ENCODE results near the gene GP1BB. TPM values are rescaled to one million over a fixed set of nuclear protein-coding genes. Genes with fewer than 3 reads are reported as not detected.

GP1BB gene
- total RNA-seq, 1 experiment from 2014 or later = 8.5 TPM

DNA sequence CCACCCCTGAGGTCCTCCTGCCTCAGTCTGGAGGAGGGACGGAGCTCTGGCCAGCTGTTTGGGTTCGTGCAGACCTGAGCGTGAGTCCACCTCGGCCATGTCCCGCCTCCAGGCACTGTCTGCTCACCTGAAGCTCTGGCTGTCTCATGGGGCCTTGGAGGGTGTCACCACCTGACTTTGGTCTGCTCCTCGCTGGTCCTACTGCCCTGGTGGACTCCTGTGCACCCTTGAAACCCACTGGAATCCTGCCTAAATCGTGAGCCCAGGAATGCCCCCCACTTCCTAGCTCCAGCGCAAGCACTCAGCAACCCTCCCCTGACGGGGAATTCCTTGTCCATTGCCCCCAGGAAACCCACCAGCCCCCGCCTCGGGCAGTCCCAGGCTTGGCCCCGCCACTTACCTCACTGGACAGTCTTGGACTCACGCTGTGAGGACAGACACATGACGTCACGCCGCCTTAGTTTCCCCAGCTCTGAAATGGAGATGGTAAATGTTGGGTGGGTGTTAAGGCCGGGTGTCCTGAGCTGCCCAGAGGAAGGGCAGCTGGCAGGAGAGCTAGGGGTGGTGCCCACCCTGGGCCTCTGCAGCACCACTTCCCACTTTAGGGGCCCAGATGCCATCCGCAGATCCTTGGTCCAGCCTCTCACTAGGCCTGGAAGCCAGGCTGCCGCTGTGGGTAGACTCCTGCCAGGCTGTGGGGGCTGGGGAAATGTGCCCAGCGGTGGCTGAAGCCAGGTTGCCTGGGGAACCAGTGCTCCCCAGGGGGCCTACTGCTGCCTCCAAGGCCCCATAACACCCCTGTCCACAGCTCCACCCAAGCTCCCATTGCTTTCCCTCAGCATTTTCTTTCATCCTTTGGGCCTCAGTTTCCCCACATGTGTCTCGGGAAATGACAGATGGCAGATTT lies 19.1 kb downstream of the GP1BB start:
- no peak for DNase-seq (ENCODE audit: low spot score)

DNA sequence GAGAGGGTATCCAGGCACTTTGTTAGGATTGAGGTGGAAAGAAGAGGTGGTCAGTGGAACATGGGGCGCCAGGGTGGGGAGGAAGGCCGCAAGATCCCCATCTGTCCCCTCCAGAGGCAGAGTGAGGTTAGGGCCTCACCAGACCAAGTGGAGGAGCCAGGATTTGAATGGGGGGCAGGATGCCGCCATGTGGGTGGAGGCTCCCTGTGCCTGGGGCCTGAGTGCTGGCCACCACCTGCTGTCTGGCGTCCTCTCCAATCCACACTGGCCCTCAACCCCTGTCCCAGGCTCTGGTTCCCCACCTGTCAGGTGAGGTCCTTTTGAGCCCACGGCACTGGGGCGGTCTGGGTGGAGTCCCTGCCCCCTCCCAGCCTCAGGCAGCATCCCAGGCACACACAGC lies 19.7 kb downstream of the GP1BB start:
- no peak for DNase-seq (ENCODE audit: low spot score)

DNA sequence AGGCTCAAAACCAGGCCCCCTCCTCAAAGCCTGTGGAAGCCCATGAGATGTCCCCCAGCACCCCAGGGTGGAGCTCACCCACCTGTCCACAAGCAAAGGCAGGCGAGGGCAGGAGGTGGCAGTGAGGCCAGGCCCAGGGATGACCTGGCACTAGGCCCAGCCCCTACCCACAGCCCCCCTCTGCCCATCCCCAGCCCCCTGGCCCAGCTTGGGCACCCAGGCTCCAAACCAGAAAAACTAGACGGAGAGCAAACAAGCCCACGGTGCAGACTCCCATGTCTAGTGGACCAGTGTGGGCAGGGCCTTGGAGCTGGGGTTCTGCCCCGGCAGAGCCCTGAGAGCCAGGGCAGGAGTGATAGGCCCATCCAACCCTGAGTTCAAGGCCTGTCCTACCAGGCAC lies 20.3 kb downstream of the GP1BB start:
- no peak for DNase-seq (ENCODE audit: low spot score)

DNA sequence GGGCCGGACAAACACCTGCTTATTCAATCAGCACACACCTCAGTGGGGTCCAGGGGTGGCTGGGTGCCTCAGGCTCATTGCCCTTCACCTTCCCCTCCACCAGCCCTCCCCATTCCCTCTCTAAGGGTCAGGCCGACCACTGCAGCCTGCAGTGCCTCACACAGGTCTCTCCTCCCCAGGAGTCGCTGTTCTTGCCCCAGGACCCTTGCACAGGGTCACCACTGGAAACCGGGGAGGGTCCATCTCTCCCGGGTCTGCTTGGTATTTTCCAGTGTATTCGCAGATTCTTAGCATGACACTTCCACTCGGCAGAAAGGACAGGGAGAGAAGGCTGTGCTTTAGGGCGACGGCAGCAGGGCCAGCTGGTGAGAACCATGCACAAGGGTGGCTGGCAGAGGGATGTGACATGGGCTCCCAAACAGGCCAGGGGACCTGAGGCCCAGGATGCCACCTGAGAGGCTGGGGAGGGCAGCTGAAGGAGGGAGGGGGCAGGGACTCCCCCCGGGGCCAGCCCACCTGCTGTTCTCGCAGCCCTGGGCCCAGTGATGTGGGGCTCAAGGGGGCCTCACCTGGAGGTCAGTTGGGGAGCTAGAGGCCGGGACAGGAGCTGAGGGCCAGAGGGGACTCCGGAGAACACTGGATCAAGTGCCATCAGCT lies 21.1 kb downstream of the GP1BB start:
- no peak for DNase-seq (ENCODE audit: low spot score)

DNA sequence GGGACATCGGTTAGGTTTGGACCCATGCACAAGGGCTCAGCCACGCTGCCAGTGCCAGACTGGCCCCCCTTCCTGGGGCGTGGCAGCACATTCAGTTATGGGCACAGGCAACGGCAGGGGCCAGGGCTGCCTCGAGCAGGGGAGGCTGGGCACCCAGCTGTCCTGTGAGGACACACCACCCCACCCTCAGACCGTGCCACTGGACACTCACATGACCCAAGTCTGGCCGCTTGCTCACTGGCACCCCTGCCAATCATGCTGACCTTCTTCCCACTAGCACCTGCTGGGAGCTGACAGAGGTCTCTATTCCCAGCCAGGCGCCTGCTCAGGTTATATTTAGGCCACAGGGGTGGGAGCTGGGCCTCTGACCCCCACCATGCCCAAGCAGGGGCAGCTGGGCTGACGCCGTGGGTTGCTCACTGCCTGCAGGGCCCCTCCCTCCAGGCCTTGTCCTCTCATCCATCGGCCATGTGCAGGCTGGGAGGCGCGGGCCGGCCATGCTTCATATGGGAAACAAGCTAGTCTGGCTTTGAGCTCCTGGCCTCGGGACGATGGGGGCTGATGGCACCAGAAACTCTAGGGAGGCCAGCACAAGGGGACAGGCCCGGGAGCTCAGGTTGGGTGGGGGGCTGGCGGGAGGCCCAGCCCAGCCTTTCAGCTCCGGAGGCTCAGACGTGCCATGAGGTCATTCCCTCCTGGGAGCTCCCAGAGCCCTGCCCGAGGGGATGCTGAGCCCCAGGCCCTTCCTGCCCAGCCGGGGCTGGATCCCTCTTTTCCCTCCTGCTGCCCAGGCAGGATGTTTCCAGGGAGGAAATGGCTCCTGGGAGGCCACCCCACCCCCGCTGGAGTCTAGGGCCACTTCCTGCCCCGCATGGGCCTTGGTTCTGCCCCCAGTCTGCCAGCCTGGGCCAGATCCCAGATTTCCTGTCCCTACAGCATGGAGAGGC lies 22.1 kb downstream of the GP1BB start:
- DNase-seq (ENCODE audit: low spot score) = peak; percentile 42

DNA sequence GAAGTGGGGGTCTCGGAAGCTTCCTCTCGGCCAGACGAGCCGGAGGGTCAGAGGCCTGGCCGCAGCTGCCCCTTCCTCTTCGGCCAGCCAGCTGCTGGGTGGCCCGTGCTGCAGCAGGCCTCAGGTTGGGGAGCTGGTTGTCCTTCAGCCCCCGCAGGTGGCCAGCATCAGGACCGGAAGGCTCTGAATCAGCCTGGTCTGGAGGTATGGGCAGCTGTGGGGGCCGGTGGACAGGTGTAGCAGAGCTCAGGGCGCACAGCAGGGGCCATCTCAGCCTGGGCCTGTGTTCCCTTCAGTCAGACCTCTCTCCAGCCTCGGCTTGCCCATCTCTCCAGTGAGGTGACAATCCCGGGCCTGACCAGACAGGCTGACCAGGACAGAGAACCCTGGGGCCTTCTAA lies 23.4 kb downstream of the GP1BB start:
- no peak for DNase-seq (ENCODE audit: low spot score)

DNA sequence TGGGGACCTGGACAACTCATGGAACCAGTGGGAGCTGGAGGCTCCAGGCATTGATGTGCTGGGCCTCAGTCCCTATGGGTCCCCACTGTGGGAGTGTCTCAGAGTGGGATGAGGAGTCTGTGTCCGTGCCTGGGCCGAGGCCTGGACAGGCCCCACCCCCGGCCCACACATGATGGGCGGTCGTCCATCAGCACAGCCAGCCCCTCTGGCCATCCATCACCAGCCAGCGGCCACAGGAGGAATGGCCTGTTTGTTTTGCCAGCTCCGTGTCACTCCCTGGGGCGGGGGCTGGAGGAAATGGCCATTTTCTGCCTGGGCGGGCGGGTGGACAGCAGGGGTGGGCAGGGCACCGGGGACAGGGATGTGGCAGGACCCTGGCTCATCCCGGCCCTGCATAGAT lies 24.2 kb downstream of the GP1BB start:
- DNase-seq (ENCODE audit: low spot score) = no peak

DNA sequence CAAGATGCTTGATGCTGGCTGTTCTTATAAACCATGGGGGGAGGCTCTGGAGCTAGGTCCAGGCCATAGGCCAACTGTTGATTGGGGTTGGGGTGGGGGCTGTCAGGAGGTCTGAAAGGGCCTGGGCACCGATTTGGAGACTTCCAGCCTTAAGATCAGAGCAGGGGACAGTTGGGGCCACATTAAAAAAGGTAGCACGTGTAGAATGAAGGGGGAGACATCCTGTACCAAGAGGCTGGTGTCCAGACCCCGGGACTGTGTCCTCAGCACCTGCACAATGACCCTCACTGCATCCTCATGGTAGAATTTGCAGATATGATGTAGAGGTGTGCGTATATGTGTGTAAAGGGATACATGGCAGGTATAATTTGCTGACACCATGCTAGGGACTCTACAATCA lies 24.8 kb downstream of the GP1BB start:
- DNase-seq (ENCODE audit: low spot score) = no peak

DNA sequence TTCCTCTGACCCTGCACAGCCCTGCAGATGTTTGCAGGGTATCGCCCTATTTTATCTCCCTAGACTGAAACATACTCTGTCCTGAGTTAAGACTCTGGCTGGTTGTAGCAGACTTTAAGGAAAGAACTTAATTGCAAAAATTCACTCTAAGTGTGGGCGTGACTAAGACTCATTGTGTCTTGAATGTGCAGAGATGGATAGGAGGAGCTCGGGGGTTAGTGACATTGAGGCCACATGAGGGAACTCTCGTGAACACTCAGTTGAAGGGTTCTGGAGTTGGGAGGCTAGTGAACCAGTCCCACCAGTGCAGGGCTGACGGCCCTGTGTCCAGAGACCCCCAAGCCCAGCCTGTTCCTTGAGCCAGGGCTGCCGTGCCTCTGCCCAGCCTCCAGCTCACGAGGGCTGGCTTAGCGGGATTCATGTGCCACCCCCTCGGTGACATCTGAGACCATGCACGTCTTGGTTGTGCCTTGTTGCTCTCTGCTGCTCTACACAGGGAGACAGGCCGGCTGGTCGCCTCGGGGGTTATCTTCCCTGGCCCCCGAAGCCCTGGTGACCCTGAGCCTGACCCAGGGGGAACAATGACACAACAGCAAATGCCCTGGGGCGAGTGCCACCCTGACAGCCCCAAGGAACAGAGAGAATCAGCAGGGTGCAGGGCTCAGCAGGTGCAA lies 25.8 kb downstream of the GP1BB start:
- no peak for DNase-seq (ENCODE audit: low spot score)

DNA sequence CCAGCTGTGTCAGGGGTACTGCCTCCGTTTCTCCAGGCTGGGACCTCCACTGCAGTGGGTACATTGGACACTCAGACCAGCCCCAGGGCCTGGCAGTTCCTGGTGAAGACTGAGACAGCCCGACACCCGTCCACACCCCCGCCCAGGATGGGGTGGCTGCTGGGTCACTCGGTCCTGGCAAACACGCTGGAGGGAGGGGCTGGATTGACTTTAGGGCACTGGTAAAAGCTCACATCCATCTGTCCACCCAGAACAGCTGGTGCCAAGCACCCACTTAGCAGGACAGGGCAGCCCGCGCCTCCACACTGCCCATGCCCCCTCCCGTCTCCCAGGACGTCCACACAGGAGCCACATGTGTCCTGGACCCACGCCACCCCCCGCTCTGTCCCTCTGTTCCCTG lies 26.5 kb downstream of the GP1BB start:
- DNase-seq (ENCODE audit: low spot score) = no peak

DNA sequence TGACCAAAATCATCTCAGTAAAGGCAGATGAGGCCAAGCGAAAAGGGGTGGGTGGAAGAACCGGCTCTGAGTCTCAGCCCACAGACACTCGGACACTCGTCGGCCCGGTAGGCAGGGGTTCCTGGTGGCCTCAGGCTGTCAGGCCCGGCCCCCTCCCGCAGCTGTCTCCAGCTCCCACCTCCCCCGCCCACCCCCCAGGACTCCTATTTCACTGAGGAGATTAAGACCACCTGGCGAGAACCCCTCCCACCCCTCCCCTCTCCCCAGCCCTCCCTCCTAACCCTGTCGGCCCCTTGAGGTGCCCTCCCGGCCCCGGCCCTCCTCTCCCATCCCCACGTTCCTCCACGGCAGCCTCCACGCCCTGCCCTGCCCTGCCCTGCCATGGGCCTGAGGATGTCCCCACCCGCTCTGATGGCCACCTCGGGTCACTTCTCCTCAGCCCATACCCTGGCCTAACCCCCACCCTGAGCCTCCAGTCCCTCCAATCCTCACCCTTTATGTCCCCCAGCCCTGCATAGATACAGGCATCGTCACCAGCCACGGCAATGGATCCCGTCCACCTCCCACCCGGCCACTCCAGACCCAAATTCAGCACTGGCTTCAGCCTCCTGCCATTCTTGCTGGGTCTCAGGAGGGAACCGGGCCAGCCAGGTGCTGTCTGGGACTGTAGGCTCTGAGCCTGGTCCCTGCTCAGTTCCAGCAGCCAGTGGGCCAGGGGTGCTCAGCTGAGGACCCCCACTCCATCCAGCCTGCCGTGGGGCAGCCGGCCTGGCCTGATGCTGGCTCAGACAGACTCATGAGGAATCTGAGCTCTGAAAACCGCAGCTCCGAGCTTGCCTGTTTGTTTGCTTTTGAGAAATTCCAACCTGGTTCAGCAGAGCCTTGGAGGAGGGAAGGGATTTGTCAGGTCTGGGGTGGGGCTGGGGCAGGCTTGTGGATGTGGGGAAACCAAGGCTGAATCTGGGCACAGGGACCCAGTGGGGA lies 27.5 kb downstream of the GP1BB start:
- peak; percentile 27 for DNase-seq (ENCODE audit: low spot score)

DNA sequence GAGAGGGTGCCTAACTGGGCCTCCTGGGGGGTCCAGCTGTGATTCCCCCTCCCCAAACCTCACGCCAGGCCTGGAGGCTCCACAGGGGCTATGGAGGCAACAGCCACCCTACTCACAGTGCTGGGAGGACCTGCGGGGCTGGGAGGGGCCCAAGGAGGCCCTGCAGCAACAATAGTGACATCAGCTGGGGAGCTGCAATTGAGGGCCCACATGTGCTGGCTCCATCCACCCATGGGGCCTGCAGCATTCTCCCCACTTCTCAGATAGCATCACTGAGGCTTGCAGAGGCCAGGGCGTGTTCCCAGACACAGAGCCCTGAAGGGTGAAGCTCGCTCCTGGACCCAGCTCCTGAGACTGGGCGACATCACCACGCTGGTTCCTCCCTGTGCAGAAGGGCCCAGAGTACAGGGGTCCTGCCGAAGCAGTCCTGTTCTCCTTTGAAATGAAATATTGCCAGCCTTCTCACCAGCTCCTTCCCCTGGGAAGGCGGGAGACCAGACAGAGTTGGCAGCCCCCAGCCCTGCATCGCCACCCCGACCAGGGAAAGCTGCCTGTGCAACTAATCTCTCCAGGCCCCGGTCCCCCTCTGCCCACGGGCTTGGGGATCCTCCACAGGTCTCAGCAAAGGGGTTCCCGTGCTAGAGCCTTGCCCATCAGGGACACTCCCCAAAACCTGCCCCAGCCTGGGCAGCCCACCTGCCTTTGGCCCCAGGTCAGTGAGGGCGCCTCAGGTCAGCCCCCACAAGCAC lies 28.3 kb downstream of the GP1BB start:
- no peak for DNase-seq (ENCODE audit: low spot score)

DNA sequence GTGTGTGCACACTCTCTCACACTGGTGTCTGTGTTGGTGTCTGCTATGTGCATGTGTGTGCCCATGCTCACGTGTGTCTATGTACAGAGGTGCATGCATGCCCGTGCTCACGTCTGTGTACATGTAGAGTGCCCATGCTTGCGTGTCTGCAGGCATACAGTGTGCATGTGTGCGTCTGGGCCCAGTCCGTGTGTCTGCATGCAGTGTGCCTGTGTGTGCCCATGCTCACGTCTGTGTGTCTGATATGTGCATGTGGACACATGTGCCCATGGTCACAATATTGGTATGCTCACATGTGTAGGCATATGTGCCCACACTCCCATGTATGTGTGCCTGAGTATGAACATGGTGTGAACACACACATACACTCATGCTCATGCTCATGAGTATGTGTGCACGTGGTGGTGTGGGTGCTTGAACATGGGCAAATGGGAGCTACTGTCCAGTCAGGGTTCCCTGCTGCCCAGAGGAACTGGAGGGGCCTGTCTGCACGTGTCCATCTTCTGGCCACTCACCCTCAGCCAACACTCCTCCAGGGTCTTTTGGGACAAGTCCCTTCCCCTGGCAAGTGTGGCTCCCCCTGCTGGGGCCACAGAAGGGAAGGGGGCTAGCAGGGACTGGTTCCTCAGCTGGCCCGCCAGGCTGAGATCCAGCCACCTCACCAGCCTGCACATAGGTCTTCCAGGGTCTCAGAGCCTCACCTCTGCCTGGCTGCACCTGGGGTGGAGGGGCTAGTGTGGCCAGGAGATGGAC lies 29.9 kb downstream of the GP1BB start:
- DNase-seq (ENCODE audit: low spot score) = no peak

DNA sequence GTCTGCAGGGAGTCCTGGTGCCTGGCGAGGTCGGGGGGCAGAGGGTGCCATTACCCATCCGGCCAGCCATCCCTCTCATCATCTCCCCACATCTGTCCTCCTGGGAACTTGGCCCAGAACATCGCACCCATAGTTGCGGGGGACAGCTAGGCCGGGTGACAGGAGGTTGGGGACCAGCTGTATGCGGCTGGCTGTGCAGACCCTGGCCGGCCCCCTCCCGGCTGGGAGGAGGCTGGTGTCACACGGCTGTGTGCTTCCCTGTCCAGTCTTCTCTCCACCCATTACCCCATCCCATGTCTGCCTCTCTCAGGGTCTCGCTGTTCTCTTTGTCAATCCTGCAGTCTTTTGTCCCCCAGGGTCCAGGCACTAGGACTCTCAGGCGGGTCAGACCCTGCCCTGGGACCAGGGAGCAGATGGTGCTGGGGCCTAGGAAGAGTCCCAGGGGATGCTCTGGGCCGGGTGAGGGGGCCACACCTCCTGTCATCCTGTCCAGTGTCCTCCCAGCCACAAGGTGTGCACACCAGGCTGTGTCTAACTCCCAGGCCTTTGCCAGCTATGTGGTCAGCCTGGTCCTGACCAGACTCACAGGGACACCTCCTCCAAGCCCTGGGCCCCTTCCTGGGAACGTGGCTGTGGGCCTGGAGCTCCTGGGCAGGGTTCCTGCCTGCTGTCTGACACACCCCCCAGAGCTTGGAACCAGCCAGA lies 30.8 kb downstream of the GP1BB start:
- DNase-seq (ENCODE audit: low spot score) = no peak

DNA sequence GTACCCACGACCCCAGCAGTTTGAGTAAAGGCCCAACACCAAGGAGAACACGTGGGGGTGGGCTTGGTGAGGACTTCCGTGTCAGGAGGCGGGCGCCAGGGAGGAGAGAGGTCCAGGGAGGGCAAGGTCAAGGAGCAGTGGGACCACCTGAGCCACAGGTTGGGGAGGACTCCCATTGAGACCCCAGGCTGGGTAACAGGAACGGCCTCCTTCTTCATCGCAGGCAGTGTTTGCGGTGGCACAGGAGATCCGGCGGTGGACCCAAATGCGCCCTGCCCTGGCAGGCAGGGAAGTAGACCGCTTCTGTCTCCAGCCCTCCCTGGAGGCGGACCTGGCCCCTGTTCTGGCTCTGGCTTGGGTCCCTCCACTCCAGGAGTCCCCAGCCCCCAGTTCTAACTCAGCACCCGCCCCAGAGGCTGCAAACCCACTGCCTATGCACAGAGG lies 31.4 kb downstream of the GP1BB start:
- no peak for DNase-seq (ENCODE audit: low spot score)

DNA sequence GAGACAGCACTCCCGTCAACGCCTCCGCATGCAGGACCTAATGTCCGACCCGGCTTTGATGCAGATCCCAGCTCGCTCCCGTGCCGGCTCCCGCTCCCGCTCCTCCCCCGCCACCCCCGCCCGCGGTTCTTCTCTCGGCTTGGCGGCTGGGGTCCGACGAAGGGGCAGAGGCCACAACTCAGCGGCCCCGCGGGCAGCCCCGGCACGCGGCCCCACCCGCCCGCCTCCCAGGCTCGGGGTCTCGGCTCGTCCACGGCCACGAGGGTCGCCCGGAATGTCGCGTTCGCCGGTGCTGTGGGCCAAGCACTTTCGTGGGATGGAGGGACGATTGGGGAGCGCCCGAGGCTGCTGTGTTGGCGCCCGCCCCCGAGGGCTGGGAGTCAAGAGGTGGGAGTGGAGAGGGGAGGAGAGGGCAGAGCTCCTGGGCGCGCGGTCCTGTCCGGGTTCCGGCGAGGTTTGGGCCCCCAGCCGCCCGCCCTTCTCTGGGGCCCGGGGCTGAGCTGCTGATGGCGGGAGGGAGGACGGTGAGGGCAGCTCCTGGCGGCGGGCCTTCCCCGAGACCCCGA lies 31.9 kb downstream of the GP1BB start:
- DNase-seq (ENCODE audit: low spot score) = no peak

DNA sequence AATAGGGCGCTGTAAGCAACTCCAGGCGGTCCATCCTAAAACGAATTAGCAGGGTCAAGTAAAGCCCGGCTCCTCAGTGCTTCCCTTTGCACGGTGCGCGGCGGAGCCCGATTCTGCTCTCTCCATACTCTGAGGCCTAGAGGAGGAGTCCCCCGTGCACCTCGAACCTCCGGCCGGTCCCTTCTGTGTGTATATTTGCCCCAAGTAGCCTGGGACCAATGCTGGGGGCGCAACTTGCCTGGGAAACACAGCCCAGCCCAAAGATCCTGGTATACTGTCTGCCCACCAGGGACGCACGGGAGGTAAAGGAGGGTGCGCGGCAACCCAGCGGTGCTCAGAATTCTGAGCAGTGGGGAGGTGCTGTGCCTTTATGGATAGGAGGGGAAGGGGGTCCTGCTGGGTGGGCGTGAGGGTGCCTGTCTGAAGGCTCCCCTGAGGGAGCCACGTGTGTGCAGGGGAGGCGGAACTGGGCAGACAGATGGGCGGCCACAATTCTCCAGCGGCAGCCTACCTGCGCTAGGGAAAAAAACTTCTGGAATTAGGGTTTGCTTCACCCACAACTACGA lies 32.5 kb downstream of the GP1BB start:
- DNase-seq (ENCODE audit: low spot score) = no peak

Measured in A172 (cell line).